ENCODE measurements around the gene SRSF3. TPM values are rescaled to one million over a fixed set of nuclear protein-coding genes. Genes with fewer than 3 reads are reported as not detected.

The SRSF3 gene
- total and polyA plus RNA-seq, 2 donors (not counting 1 experiment from before 2014, with no cell fraction given) = 316 to 642 TPM

DNA sequence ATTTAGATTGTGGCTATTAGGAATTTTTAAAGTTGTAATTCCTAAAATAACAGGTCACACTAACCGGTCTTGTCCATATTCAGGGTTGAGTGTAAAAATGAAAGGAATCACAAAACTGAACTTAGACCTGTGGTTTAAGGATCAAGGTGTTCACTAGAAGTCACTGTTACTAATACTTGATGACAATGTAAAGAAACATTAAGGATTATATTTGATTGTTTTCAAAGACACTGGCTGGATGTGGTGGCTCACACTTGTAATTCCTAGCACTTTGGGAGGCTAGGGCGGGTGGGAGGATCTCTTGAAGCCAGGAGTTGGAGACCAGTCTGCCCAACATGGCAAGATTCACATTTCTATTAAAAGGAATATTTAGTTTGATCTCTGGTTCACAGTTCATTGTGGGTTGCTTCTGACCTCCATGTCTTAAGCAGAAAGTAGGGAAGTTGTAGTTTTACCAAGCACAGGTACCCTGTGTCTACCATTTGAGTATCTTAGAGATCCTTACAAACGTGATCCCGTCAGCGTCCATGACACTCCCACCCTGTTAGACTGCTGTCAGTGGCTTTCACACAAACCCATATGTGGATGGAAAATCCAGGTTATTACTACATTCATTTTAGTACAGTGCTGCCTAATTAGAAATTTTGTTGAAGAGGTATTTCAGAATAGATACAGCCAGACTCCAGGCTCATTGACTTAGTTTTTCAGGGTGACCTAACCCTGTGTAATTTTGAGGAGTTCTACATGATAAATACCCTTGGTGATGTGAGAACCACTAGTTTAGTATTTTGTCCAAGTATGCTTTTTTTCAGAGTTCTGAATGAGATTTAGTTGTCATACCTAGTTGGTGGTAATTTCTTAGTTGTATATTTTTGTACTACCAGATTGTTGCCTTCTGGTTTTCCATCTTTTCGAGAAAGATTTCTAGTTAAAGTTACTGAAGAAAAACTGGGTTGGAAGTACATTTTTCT, 10.2 kb downstream of the SRSF3 start:
- no peak for TF ChIP-seq EZH2 (IDR thresholded peaks at IDR 0.05; ENCODE audit: borderline replicate concordance, insufficient read depth, low read depth, low read length, poor library complexity, severe bottlenecking)
- TF ChIP-seq, protein P1, sequence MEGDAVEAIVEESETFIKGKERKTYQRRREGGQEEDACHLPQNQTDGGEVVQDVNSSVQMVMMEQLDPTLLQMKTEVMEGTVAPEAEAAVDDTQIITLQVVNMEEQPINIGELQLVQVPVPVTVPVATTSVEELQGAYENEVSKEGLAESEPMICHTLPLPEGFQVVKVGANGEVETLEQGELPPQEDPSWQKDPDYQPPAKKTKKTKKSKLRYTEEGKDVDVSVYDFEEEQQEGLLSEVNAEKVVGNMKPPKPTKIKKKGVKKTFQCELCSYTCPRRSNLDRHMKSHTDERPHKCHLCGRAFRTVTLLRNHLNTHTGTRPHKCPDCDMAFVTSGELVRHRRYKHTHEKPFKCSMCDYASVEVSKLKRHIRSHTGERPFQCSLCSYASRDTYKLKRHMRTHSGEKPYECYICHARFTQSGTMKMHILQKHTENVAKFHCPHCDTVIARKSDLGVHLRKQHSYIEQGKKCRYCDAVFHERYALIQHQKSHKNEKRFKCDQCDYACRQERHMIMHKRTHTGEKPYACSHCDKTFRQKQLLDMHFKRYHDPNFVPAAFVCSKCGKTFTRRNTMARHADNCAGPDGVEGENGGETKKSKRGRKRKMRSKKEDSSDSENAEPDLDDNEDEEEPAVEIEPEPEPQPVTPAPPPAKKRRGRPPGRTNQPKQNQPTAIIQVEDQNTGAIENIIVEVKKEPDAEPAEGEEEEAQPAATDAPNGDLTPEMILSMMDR (IDR thresholded peaks at IDR 0.05) = no peak
- Histone ChIP-seq H3K4me3 (ENCODE audit: control extremely low read depth in 1 of 5, extremely low read depth in 1 of 5, insufficient read depth in 1 of 5, low read depth in 2 of 5, low read length in 4 of 5) (no peak overlapping the region), H3K9me3 (ENCODE audit: control extremely low read depth in 1 of 3, control insufficient read depth in 2 of 3, insufficient read depth in 1 of 3, low read length in 2 of 3) (no peaks in the 10 kb centered on the region), H3K27me3 (replicated peaks in 1 of 4; ENCODE audit: control extremely low read depth in 1 of 4, control insufficient read depth in 3 of 4, insufficient read depth in 4 of 4, low read length in 3 of 4) (no peaks in the 10 kb centered on the region), H3K4me2 (replicated peaks; ENCODE audit: low read depth, low read length, poor library complexity, severe bottlenecking) (no peak overlapping the region), H3K4me1 (ENCODE audit: control insufficient read depth in 2 of 2, insufficient read depth in 2 of 2, low read length in 2 of 2) (peaks cover 18% of the 10 kb centered on the region in 2 donors), H2AFZ (ENCODE audit: insufficient read depth, low read depth, low read length, poor library complexity, severe bottlenecking) (no peak overlapping the region), H4K20me1 (ENCODE audit: control insufficient read depth, insufficient read depth, low read length, poor library complexity, severe bottlenecking) (peaks cover 79% of the 10 kb centered on the region), H3K36me3 (replicated peaks in 1 of 2; ENCODE audit: control extremely low read depth in 1 of 2, control insufficient read depth in 1 of 2, extremely low read depth in 1 of 2, insufficient read depth in 2 of 2, low read length in 1 of 2) (peaks cover 18 to 96% of the 10 kb centered on the region in 2 experiments), H3K79me2 (ENCODE audit: control insufficient read depth, insufficient read depth, low read length) (peaks cover 93% of the 10 kb centered on the region), H3K27ac (ENCODE audit: low read length in 2 of 2) (peak overlapping the region in 1 of 2 donors; percentile 12), H3K9ac (ENCODE audit: low read length) (no peak overlapping the region)
- ChIA-PET CTCF (interaction anchor here (0.5 to 1.0 kb wide), 2 partner anchors 11 to 156 kb away, joined by 3 to 5 read pairs; no protein-coding TSS in a partner anchor), POLR2A (no interaction called here)
- intact Hi-C loops (cut with micrococcal nuclease) = no loop called here
- no peak overlapping the region for H3K27ac Mint-ChIP-seq
- no peak overlapping the region for H3K4me3 Mint-ChIP-seq
- H3K4me1 Mint-ChIP-seq = peaks cover 70% of the 10 kb centered on the region
- H3K9me3 Mint-ChIP-seq (ENCODE audit: insufficient read depth) = no peaks in the 10 kb centered on the region
- WGBS (ENCODE audit: insufficient coverage) = no CpG with 5 or more reads among the region's 6 CpGs
- H3K27me3 Mint-ChIP-seq = no peaks in the 10 kb centered on the region
- DNase-seq (no peak), ATAC-seq (ENCODE audit: low read depth) (no peak)

DNA sequence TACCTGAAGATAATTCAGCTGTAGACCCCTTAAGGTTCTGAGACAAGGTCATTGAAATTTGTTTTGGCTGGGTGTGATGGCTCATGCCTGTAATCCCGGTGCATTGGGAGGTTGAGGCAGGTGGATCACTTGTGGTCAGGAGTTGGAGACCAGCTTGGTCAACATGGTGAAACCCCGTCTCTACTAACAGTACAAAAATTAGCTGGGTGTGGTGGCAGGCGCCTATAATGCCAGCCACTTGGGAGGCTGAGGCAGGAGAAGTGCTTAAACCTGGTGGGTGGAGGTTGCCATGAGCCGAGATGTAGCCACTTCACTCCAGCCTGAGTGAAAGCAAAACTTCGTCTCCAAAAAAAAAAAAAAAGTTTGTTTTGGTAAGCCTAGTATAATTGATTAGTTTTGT, 11.0 kb downstream of the SRSF3 start:
- ATAC-seq (ENCODE audit: low read depth) = no peak
- H3K79me2 ChIP-seq (ENCODE audit: control insufficient read depth, insufficient read depth, low read length) = peaks cover 93% of the 10 kb centered on the region
- H3K27ac Mint-ChIP-seq = no peak overlapping the region
- WGBS (ENCODE audit: insufficient coverage) = 75% methylated on average over 1 of the region's 5 CpGs
- intact Hi-C loops (cut with micrococcal nuclease) = no loop called here
- H3K4me1 ChIP-seq (ENCODE audit: control insufficient read depth in 2 of 2, insufficient read depth in 2 of 2, low read length in 2 of 2) = peaks cover 12 to 15% of the 10 kb centered on the region in 2 donors
- H3K4me2 ChIP-seq (replicated peaks; ENCODE audit: low read depth, low read length, poor library complexity, severe bottlenecking) = no peak overlapping the region
- no peaks in the 10 kb centered on the region for H3K9me3 Mint-ChIP-seq (ENCODE audit: insufficient read depth)
- H3K27me3 Mint-ChIP-seq = no peaks in the 10 kb centered on the region
- no peaks in the 10 kb centered on the region for H3K9me3 ChIP-seq (ENCODE audit: control extremely low read depth in 1 of 3, control insufficient read depth in 2 of 3, insufficient read depth in 1 of 3, low read length in 2 of 3)
- H3K9ac ChIP-seq (ENCODE audit: low read length) = no peak overlapping the region
- H3K4me3 Mint-ChIP-seq = no peak overlapping the region
- H3K27ac ChIP-seq (ENCODE audit: low read length in 2 of 2) = no peak overlapping the region
- H2AFZ ChIP-seq (ENCODE audit: insufficient read depth, low read depth, low read length, poor library complexity, severe bottlenecking) = no peak overlapping the region
- POLR2A ChIA-PET = no interaction called here
- H3K27me3 ChIP-seq (replicated peaks in 1 of 4; ENCODE audit: control extremely low read depth in 1 of 4, control insufficient read depth in 3 of 4, insufficient read depth in 4 of 4, low read length in 3 of 4) = no peaks in the 10 kb centered on the region
- H3K4me1 Mint-ChIP-seq = peaks cover 69% of the 10 kb centered on the region
- DNase-seq = no peak
- H4K20me1 ChIP-seq (ENCODE audit: control insufficient read depth, insufficient read depth, low read length, poor library complexity, severe bottlenecking) = peaks cover 79% of the 10 kb centered on the region
- peaks cover 21 to 91% of the 10 kb centered on the region in 2 experiments for H3K36me3 ChIP-seq (replicated peaks in 1 of 2; ENCODE audit: control extremely low read depth in 1 of 2, control insufficient read depth in 1 of 2, extremely low read depth in 1 of 2, insufficient read depth in 2 of 2, low read length in 1 of 2)
- H3K4me3 ChIP-seq (ENCODE audit: control extremely low read depth in 1 of 5, extremely low read depth in 1 of 5, insufficient read depth in 1 of 5, low read depth in 2 of 5, low read length in 4 of 5) = no peak overlapping the region
- CTCF ChIA-PET = no interaction called here
- TF ChIP-seq, protein P1 (IDR thresholded peaks at IDR 0.05) = no peak
- TF ChIP-seq EZH2 (IDR thresholded peaks at IDR 0.05; ENCODE audit: borderline replicate concordance, insufficient read depth, low read depth, low read length, poor library complexity, severe bottlenecking) = no peak

Data from B cell (primary cell).